BLaER1 (cell line): Measurements from ENCODE around the gene GDPGP1.

Experiments
- H3K27ac ChIP-seq: shearing (Covaris generic); formaldehyde crosslinking; 2 replicates; pipeline ENCODE4 v1.8.1; 2022
- H3K27me3 ChIP-seq: shearing (Covaris generic); formaldehyde crosslinking; 2 replicates; pipeline ENCODE4 v1.8.1; 2022
- H3K36me3 ChIP-seq: shearing (Covaris generic); formaldehyde crosslinking; 2 replicates; pipeline ENCODE4 v1.8.1; 2022
- H3K4me1 ChIP-seq: shearing (Covaris generic); formaldehyde crosslinking; 2 replicates; pipeline ENCODE4 v1.8.1; 2022
- H3K4me2 ChIP-seq: shearing (Covaris generic); formaldehyde crosslinking; 2 replicates; pipeline ENCODE4 v1.8.1; 2022
- H3K4me3 ChIP-seq: shearing (Covaris generic); formaldehyde crosslinking; 2 replicates; pipeline ENCODE4 v1.8.1; 2022
- H3K9ac ChIP-seq: shearing (Covaris generic); formaldehyde crosslinking; 2 replicates; pipeline ENCODE4 v1.8.1; 2022
- H3K9me3 ChIP-seq: shearing (Covaris generic); formaldehyde crosslinking; 2 replicates; pipeline ENCODE4 v1.8.1; 2022
- H4K20me1 ChIP-seq: shearing (Covaris generic); formaldehyde crosslinking; 2 replicates; pipeline ENCODE4 v1.8.1; 2022
- Cebpa-rat ChIP-seq: shearing (Covaris generic); IDR thresholded peaks from 2 replicates; pipeline ENCODE4 v1.8.1; 2022

The GDPGP1 gene

DNA sequence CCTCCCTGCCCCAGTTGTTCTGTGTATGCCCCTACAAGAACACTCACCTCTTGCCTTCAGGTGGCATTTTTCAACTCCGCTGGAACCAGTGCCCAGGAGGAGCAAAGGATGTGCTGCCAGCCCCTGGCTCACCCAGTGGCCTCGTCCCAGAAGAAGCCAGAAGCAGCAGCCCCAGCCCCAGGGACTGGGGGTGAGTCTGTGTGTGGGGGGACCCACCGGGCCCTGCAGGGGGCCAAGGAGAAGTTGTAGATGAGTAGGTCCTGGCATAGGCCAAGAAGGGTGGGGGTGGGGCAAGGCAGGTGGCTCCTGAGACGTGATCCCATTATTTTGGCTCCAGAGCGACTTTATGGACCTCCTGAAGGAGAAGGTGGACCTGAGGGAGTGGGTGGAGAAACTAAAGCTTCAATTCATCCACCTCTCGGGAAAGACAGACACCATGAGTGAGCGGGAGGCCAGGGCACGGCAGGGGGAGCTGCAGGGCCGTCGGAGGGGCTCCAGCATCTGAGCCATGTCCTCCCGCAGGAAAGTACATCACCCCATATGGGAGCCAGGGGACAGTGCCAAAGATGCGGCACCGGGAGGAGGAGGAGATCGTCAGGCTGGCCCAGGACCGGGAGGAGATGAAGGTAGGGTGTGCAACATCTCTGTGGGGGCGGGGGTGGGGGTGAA is 60.7 kb downstream of the GDPGP1 start:
- peak overlapping the region; percentile 66 for H3K4me2 ChIP-seq
- H3K4me1 ChIP-seq = peaks cover 43% of the 10 kb centered on the region
- H3K9ac ChIP-seq = no peak overlapping the region

GRCh38 chr15:90295270-90295648 is 61.2 kb downstream of the GDPGP1 start:
- Histone ChIP-seq H3K36me3 (no peaks in the 10 kb centered on the region), H3K27me3 (no peaks in the 10 kb centered on the region)

More for the DNA sequence above, 60.7 kb downstream of the GDPGP1 start:
- Histone ChIP-seq H3K9me3 (no peaks in the 10 kb centered on the region), H3K4me3 (no peak overlapping the region), H3K36me3 (no peaks in the 10 kb centered on the region), H4K20me1 (no peaks in the 10 kb centered on the region), H3K27me3 (no peaks in the 10 kb centered on the region), H3K27ac (no peak overlapping the region)
- TF ChIP-seq Cebpa-rat = no peak

More at GRCh38 chr15:90295270-90295648, 61.2 kb downstream of the GDPGP1 start:
- no peak overlapping the region for H3K27ac ChIP-seq
- H3K9me3 ChIP-seq = no peaks in the 10 kb centered on the region
- H3K4me1 ChIP-seq = peaks cover 43% of the 10 kb centered on the region
- no peak overlapping the region for H3K9ac ChIP-seq
- TF ChIP-seq Cebpa-rat = no peak
- peak overlapping the region; percentile 66 for H3K4me2 ChIP-seq
- H3K4me3 ChIP-seq = no peak overlapping the region
- no peaks in the 10 kb centered on the region for H4K20me1 ChIP-seq
